Germinal center (tissue), 1 donor: Measurements from ENCODE around the gene SMOC1.

Source experiments
- DNase-seq: peaks from one replicate; pipeline ENCODE4 v3.0.0; 2012; ENCODE audit warnings: mixed read lengths, low spot score

The SMOC1 gene, protein sequence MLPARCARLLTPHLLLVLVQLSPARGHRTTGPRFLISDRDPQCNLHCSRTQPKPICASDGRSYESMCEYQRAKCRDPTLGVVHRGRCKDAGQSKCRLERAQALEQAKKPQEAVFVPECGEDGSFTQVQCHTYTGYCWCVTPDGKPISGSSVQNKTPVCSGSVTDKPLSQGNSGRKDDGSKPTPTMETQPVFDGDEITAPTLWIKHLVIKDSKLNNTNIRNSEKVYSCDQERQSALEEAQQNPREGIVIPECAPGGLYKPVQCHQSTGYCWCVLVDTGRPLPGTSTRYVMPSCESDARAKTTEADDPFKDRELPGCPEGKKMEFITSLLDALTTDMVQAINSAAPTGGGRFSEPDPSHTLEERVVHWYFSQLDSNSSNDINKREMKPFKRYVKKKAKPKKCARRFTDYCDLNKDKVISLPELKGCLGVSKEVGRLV

DNA sequence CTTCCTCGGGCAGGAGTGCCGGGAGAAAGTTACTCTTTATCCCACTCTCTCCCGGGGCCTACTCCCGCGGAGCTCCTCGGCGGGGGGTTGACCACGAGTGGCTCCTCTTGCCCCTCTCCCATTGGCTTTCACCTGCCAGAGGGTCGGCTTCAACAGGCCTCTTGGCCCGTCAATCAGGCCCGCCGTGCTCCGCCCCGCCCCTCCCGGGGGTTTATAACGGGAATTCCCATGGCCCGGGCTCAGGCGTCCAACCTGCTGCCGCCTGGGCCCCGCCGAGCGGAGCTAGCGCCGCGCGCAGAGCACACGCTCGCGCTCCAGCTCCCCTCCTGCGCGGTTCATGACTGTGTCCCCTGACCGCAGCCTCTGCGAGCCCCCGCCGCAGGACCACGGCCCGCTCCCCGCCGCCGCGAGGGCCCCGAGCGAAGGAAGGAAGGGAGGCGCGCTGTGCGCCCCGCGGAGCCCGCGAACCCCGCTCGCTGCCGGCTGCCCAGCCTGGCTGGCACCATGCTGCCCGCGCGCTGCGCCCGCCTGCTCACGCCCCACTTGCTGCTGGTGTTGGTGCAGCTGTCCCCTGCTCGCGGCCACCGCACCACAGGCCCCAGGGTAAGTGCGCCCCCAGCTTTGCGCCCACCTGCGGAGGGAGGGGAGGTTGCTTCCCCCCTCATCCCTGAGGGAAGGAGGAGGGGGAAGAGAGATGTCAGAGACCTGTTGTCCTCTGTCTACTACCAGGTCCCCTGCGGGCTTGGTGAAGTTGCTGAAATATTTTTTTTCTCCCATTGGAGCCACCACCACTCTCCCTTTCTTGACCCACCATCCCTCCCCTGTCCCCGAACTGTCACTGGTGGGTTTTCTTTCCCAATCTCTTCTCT, at the start of gene SMOC1:
Gene SMOC1 (plus strand): TSS at position 242 of the 869 bp plus-strand sequence. CDS start 263 bp downstream, at position 505.
- DNase-seq, result peak; percentile 40

DNA sequence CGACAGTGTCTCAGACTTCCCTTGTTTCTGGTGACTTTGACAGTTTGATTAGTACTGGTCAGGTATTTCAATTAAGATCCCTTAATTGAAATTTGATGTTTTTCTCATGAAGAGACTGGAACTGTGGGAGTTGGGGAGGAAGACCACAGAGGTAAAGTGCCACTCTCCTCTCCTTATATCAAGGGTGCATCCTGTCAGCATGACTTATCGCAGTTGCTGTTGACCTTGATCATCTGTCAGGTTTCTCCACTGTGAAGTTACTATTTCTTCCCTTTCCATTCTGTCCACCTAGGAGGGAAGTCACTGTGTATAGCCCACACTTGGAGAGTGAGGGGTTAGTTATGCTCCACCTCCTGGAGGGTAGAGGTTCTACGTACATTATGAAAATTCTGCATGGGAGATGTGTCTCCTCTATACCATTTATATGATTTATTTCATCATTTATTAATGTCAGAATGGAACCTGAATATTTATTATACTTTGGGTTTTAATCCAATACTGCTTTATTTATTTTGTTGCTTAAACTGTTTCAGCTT, 40.3 kb upstream of the SMOC1 start:
- DNase-seq, result no peak

DNA sequence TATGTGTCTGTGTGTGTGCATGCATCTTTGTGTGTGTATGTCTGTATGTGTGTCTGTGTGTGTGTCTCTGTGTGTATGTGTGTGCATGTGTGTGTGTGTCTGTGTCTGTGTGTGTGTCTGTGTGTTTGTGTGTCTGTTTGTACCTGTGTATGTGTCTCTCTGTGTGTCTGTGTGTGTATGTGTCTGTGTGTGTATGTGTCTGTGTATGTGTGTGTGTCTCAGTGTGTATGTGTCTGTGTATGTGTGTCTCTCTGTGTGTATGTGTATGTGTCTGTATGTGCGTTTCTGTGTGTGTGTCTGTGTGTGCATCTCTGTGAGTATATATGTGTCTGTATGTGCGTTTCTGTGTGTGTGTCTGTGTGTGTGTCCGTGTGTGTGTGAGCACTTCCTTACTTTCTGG, 39.6 kb upstream of the SMOC1 start:
- DNase-seq, result no peak

DNA sequence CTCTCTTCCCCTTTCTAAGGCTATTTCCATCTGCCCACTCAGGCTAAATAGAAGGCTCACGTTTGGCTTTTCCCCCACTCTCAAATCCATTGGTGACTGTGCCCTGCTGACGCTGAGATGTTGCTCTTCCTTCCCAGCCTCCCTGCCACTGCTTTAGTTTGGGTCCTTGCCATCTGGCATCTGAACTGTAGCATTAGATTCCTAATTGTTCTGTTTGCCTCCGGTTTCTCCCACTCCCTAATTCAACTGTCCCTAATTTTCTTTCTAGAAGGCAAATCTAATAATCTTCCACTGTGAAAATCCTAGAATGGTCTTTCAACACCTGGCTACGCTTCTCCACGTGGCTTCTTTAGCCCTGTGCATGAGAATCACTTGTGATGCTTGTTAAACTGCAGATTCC, 37.6 kb upstream of the SMOC1 start:
- DNase-seq, result no peak

DNA sequence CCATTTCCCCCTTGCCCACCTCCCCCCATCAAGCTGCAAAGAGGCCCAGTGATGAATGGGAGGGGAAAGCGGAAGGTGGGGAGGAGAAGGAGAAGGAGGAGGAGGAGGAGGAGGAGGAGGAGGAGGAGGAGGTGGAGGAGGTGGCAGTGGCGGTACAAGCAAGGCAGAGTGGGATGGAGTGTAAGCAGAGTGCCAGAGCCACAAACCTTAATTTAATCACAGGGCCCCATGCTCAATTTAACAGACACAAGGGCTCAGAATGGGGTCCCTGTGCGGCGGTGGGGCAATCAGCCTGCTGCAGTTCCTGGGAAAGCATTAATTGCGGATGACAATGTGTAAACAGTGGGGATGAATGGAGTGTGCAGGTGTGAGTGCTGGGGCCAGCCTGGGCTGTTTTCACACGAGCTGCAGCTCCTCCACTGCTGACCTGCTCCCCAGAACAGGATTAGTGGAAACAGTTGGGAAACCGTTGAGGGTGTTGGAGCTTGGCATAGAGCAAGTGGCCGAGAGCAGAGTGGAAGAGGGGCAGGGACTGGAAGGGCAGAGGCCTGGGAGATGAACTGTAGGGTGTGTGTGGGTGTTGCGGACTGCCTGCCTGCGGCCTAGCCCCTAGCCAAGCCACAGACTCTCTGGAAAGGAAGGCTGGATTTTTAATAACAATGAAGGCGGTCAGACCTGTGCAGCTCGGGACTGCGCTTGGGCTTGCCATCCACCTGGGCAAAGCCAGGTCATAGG, 36.4 kb upstream of the SMOC1 start:
- DNase-seq, result no peak

DNA sequence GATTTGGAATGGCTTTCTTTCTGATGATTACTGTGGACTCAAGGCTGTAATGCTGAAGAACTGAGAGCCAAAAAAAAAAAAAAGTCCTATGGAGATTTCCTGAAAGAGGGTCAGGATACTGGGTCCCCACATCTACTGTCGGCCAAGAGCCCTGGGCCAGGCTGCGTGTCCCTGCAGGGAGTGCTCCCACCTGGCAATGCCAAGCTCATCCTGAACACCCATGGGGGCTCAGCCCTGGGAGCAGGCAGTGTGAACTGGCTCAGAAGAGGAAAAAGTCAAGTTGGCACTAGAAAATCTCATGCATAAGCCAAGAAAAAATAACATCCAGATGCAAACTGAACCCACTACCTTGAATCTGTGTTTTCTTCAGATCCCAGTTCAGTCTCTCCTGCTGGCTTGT, 35.0 kb upstream of the SMOC1 start:
- no peak for DNase-seq

DNA sequence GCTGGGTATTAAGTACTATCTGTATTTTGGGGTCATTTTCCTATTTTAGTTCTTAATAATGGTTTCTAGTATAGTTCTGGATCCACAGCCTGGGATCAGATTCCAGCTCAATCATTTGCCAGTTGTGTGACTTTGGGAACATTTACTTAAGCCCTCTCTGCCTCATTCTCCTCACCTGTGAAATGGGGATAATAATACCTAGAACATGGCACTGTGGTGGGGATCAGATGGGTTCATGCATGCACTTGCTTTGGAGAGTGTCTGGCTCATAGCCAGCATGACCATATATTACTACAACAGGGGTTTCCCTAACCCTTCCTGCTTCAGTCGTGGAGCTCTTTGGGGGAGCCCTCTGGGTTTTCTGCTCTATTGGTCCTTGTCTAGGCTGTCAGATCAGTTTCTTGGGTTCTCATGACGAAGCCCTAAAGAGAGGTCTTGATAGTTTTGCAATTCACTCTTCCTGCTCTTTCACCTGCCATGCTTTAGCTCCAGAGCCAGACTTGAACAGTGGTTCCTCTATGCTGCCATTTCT, 34.1 kb upstream of the SMOC1 start:
- DNase-seq, result no peak

DNA sequence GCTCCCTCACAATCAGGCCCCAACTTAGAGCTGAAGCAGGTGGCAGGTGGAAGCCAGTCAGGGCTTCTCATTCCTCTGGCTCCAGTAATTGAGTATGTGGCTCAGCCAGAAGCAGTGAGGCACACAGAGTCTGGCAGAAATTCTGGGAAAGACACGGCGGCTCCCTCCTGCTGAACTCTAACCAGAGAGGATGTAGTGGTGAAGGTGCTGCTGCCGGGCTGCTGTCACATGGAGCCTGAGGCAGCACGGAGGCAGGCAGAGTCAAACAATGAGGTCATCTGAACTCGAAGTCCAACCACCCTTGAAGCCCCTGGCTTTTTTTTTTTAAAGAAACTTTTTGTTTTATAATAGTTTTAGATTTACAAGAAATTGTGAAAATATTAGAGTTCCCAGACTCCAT, 33.4 kb upstream of the SMOC1 start:
- no peak for DNase-seq

DNA sequence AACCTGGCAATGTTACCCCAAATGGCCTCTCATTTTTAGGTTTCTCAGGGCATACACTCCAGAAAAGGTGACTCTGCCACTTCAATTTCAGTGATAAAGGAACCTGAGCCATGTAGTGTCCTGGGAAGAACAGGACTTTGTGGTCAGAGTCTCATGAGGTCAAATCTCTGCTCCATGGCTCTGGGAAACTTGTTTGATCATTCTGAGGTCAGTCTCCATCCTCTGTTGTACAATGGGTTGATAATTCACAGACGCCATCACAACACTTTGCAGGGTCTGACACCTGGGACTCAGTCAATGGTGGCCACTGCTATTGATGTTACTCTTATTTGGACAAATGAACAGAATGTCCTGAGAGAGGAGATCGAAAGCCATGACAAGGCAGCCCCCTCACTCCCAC, 31.1 kb upstream of the SMOC1 start:
- DNase-seq, result no peak

DNA sequence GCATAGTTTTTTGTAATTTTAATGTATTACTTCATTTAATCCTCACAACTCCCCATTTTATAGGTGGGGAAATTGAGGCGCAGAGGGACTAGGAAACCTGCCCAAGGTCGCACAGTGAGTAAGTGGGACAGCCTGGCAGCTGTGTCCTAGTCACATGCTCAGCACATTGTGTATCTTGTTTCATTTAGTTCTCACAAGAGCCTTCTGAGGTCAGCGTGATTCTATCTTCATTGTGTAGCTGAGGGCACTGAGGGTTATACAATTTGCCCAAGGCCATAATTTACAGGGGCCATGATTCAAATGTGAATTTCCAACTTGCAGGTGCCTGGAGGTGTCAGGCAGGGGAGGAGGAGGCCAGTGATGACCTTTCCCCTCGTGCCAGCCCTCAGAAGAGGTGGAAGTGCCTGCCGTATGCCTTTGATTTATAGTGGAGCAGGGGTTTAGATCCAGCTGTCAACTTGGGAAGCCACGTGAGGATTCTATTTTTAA, 30.3 kb upstream of the SMOC1 start:
- no peak for DNase-seq

DNA sequence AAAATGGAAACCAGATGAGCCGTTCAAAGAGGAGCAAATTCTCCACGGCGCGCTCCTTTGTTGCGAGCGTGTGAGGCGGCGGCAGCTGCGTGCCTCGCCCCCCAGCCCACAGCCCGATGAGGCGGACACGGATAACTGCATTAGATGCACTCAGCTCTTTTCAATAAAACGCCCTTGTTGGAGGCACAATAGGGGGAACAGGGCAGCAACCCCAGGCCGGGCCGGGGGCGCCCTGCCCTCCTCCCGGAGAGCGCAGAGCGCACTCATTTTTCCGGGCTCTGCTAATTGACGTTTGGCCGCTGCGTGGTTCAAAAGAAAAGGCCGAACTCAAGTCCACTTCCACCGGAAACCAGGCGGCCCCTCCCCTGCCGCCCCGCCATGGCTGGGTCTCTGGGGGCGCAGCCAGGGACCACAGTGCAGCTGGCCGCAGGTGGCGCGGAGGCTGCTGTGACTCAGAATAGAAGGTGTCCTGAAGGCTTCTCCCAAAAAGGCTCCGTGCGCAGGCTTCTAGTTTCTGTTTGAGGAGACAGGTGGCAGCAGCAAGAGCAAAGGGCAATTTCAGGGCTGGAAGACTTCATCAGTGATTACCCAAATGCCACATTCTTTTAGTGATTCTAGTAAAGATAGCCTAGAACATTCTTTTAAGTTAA, 29.0 kb upstream of the SMOC1 start:
- DNase-seq, result no peak

DNA sequence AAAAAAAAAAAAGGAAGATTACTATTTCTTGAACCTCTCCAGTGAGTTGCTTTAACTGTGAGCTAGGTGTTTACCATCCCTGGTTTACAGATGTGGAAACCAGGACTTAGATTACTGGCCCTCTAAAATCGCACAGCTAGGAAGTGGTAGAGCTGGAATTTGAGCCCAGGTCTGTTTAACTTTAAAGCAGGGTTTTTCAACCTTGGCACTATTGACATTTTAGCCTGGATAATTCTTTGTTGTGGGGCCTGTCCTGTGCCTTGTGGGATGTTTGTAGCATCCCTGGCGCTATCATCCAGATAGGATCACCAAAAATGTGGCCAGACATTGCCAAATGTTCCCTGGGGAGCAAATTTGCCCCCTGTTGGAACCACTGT, 28.5 kb upstream of the SMOC1 start:
- DNase-seq, result no peak

DNA sequence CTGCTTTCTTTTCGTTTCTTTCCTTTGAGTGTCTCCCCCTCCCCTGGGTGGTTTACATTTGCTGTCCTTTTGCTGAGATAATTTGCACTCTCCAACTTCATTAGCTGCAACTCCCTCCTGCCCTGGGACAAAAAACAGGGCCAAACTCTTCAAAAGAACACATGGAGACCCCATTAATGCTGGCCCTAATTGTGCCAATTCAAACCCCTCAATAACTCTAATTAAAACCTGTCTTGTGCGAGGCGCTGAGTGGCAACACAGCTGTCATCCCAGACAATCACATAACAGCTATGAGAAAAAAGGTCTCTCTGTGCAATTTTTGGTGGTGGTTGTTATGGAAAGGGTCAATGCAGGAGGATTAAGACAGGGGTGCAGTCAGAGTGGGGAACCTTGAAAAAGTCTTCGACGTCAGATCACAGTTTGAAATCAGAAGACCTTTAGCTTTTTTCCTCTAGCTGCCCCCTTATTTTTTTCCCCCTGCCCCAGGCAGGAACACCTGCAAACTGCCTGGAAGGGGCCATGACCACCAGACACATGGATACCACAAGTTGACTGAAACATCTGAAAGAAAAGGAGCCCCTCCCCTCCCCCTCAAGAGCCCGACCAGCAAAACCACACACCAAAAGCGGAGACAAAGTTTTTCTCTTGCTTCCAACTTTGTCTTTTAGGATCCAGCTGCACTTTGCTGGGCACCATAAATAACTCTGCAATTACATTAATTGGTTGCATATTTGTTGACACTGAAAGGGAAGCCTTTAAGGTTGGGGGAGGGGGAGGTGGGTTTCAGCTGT, 26.5 kb upstream of the SMOC1 start:
- no peak for DNase-seq

DNA sequence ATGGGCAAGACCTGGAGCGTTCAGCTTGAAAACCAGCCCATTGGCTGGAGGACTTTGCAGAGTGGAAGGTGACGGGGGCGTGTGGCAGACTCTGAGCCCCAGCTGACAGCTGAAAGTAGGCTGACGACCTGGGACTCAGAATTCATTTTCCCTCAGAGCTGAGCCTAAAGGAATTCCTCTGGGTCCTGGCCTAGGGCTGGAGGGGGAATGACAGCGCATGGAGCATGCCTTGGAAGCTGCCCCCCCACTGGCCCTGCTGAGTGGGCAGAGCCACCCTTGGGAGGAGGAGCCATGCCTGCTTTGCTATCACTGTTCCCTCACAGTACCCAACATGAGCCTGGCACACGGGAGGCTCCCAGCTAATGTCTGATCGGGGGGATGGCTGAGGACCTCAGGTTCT, 25.4 kb upstream of the SMOC1 start:
- DNase-seq, result no peak

DNA sequence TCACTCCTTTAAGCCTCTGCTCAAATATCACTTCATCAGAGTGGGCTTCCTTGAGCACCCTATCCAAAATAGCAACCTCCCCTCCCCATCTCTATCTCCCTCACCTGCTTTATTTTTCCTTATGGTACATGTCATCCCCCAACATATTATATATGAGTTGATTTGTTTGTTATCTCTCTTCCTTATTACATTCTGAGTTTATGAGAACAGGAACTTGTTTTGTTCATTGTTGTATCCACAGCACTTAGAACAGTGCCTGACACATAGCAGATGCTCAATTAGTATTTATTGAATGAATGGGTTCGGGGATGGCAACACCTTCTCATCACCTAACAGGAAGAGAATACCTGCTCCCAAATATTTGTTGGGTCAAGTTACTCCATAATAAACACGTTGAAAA, 24.6 kb upstream of the SMOC1 start:
- DNase-seq, result no peak

DNA sequence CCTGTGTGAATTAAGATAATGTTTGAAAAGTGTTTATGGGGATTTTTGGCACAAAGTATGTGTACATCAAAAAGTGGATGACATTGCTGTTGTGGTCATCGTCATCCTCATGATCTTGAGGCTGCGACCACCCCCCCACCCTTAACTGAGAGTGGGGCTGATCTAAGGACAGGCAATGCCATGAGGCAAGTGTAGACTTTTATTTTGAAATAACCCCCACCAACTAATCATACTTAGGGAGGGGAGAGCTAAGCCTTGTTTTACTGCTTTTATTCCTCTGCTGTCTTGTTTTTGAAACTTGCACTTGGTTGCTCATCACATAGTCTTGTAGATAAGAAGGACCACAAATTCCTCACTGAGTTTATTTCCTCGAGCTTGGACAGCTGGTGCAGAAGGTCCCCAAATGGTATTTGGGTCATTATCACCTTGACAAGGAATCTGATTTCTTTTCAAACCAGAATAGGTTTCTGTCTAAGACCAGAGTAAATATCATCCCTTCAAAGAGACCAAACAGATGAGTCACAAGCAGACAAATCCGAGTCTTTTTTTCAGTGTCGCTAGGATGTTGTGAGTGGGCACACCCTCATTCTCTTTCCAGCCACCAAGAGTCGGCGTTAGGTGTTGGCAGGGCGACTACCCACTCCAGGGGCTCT, 23.9 kb upstream of the SMOC1 start:
- DNase-seq, result no peak

DNA sequence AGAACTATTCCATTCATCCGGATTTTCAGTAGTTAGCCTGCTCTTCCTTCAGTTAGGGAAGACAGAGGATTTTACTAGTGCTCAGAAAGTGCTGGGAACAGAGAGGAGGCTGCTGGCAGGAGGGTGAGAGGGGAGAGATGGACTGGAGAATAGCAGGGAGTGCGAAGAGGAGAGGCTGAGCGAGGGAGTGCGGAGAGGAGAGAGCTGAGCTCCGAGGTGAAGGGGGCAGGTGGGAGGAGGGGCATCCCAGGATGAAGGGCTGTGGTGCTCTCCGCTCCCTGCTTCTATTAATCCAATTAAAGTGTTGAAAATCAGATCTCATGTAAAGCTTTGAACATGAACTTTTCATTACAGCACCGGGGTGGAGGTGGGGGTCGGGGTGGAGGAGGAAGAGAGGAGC, 20.4 kb upstream of the SMOC1 start:
- no peak for DNase-seq

DNA sequence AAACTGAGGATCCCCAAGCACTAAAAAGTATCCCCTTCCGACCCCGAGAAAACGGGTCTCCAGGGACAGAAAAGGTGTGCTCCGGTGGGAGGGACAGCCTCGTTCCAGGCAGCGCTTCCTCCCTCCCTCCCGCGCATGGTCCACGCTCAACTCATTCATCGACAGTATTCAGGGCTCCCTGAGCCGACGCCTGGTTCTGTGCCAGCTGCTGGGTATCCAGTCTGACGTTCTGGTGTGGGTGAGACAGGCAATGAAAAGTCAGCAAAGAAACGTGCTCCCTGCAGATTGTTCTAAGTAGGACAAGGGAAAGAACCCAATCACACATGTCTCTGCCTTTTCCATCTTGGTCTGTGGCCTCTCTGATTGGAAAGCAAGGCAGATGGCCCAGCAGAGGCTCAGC, 19.6 kb upstream of the SMOC1 start:
- no peak for DNase-seq

DNA sequence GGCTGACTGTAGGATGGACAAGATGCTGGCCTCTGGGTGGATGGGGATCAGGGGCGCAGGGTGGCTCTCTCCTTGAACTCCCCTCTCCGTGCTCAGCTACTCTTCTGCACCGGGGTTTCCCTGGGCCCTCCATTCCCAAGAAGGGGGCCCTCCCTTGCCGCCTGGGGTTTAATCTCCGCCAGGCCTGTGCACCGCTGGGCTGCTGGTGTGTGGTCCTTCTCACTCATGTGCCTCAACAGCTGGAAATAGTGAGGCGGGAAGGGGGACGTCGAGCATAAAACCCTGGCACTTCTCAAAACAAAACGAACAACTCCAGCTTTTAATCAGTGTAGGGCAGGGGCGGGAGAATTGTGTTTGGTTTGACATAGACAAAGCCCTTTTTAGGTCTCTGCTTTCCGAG, 19.0 kb upstream of the SMOC1 start:
- no peak for DNase-seq

DNA sequence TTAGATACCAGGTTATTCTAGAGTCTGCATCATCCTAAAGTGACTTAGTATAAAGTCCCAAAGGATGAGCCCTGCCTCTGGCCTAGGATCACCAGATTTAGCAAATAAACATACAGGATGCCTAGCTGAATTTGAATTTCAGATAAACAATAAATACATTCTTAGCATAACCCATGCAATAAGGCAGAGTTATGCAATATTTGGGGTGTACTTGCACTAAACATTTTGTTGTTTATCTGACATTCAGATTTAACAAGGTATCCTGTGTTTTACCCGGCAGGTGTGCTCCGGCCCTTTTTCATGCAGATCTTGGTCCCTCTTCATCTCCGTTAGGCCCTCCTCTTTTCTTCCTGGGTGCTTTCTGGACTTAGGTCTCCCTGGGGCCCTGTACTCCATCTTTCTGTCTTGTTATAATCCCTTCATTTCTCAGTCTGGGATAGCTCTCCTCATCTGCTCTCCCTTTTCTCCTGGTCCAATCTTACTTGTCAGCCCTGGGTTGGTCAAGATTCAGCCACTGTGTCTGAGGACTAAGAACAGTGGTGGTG, 18.1 kb upstream of the SMOC1 start:
- no peak for DNase-seq
